ENCODE measurements around the gene ZNF621. TPM values are rescaled to one million over a fixed set of nuclear protein-coding genes. Genes with fewer than 3 reads are reported as not detected.
"Not testable (repeated sequence)": the region's sequence is repeated elsewhere in the genome, so short reads cannot be mapped to it uniquely, and the experiment has no call there.

Gene ZNF621
- total RNA-seq, 4 donors from 2014 or later = 6.5 to 35.7 (median 16.3) TPM

DNA sequence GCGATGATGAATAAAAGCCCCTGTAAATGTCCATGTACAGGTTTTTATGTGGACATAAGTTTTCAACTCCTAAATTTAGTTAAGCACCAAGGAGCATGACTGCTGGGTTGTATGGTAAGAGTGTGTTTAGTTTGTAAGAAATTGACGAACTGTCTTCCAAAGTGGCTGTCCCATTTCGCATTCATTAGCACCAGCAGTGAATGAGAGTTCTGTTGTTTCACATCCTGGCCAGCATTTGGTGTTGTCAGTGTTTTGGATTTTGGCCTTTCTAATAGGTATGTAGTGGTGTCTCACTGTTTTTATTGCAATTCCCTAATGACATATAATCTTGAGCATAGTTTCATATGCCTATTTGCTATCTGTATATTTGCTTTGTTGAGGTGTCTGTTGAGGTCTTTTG, 3.7 kb downstream of the ZNF621 start:
- Histone ChIP-seq H3K36me3 (no peaks in the 10 kb centered on the region), H3K9me3 (peaks cover 0 to 16% of the 10 kb centered on the region in 2 donors), H3K27me3 (no peaks in the 10 kb centered on the region), H3K27ac (no peak overlapping the region), H3K4me3 (no peak overlapping the region), H3K4me1 (no peaks in the 10 kb centered on the region)
- TF ChIP-seq, protein P1, sequence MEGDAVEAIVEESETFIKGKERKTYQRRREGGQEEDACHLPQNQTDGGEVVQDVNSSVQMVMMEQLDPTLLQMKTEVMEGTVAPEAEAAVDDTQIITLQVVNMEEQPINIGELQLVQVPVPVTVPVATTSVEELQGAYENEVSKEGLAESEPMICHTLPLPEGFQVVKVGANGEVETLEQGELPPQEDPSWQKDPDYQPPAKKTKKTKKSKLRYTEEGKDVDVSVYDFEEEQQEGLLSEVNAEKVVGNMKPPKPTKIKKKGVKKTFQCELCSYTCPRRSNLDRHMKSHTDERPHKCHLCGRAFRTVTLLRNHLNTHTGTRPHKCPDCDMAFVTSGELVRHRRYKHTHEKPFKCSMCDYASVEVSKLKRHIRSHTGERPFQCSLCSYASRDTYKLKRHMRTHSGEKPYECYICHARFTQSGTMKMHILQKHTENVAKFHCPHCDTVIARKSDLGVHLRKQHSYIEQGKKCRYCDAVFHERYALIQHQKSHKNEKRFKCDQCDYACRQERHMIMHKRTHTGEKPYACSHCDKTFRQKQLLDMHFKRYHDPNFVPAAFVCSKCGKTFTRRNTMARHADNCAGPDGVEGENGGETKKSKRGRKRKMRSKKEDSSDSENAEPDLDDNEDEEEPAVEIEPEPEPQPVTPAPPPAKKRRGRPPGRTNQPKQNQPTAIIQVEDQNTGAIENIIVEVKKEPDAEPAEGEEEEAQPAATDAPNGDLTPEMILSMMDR (IDR thresholded peaks at IDR 0.05) = no peak
- TF ChIP-seq POLR2A (IDR thresholded peaks at IDR 0.05) = no peak
- intact Hi-C loops (cut with DNase I; ENCODE audit: low total_unique reads) = no loop called here
- DNase-seq = no peak

DNA sequence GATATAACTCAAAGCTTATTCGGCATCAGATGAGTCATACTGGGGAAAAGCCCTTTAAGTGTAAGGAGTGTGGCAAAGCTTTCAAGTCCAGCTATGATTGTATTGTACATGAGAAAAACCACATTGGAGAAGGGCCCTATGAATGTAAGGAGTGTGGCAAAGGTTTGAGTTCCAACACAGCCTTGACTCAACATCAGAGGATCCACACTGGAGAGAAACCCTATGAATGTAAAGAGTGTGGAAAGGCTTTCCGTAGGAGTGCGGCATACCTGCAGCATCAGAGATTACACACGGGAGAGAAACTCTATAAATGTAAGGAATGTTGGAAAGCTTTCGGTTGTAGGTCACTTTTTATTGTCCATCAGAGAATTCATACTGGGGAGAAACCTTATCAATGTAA, 7.5 kb downstream of the ZNF621 start:
- Histone ChIP-seq H3K36me3 (no peaks in the 10 kb centered on the region), H3K9me3 (peaks cover 0 to 32% of the 10 kb centered on the region in 2 donors), H3K4me1 (no peaks in the 10 kb centered on the region), H3K27ac (no peak overlapping the region), H3K27me3 (no peaks in the 10 kb centered on the region), H3K4me3 (no peak overlapping the region)
- intact Hi-C loops (cut with DNase I; ENCODE audit: low total_unique reads) = no loop called here
- no peak for DNase-seq
- TF ChIP-seq, protein P1 (IDR thresholded peaks at IDR 0.05) = no peak
- no peak for TF ChIP-seq POLR2A (IDR thresholded peaks at IDR 0.05)

DNA sequence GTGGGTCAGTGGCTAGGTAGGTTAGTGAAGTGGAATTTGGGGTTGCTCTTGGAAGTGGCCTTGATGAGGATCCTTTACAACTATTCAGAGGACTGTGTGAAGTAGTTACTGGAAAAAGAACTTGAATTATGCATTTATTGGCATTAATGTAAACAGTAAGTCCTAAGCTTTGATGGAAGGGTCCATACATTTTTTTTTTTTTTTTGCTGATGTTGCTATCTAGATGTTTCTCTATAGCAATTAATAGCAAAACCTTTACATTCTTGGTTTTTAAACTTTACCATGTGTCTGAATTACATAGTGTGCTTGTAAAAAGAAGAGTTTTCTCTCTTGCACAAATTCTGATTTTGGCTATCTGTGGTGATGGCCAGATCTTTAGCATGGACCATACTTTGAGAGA, 9.5 kb downstream of the ZNF621 start:
- no peaks in the 10 kb centered on the region for H3K27me3 ChIP-seq
- no peaks in the 10 kb centered on the region for H3K36me3 ChIP-seq
- peaks cover 0 to 48% of the 10 kb centered on the region in 2 donors for H3K9me3 ChIP-seq
- intact Hi-C loops (cut with DNase I; ENCODE audit: low total_unique reads) = no loop called here
- H3K4me3 ChIP-seq = no peak overlapping the region
- DNase-seq = no peak
- TF ChIP-seq POLR2A (IDR thresholded peaks at IDR 0.05) = no peak
- H3K4me1 ChIP-seq = no peaks in the 10 kb centered on the region
- no peak overlapping the region for H3K27ac ChIP-seq

DNA sequence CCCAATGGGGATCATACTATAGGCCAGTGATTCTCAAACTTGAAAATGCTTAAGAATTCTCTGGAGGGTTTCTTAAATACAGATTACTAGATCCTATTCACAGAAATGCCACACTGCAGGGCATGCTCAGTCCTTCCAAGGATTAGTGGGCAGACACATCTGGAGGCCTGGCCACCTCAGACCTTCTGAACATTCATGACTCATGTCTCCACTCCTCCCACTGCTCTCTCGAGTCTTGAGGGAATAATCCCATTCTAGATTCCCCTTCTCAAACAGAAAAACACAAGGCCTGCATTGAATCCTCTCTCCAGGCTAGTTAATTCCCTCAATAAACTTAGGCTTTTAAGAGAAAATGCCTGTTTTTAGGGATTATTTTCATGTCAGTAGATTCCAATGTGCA, 22.1 kb downstream of the ZNF621 start:
- H3K4me1 ChIP-seq = no peaks in the 10 kb centered on the region
- TF ChIP-seq, protein P1 (IDR thresholded peaks at IDR 0.05) = no peak
- no peak for TF ChIP-seq POLR2A (IDR thresholded peaks at IDR 0.05)
- intact Hi-C loops (cut with DNase I; ENCODE audit: low total_unique reads) = no loop called here

DNA sequence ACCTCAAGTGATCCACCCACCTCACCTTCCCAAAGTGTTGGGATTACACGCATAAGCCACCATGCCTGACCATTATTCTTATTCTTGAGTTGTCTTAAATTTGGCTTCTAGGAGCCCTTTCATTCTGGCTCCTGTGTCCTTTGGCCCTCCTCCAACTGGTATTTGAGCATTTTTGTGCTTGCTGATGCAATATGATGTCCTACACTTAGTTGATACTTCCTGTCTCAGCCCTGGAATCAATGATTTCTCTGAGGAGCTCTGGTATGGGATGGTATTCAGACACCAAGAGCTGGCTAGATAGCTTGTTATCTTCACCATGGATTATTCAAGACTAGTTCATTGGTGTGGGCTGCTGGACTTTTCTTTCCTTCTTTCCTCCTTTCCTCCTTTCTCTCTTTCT, 25.4 kb downstream of the ZNF621 start:
- Histone ChIP-seq H3K4me1 (no peaks in the 10 kb centered on the region), H3K27ac (no peak overlapping the region), H3K36me3 (no peaks in the 10 kb centered on the region), H3K4me3 (no peak overlapping the region), H3K27me3 (no peaks in the 10 kb centered on the region), H3K9me3 (no peaks in the 10 kb centered on the region)
- DNase-seq = no peak
- intact Hi-C loops (cut with DNase I; ENCODE audit: low total_unique reads) = no loop called here
- TF ChIP-seq POLR2A (IDR thresholded peaks at IDR 0.05) = no peak
- TF ChIP-seq, protein P1 (IDR thresholded peaks at IDR 0.05) = no peak

More for the DNA sequence above, 22.1 kb downstream of the ZNF621 start:
- Histone ChIP-seq H3K27me3 (no peaks in the 10 kb centered on the region), H3K9me3 (no peaks in the 10 kb centered on the region), H3K36me3 (no peaks in the 10 kb centered on the region), H3K27ac (no peak overlapping the region), H3K4me3 (no peak overlapping the region)
- DNase-seq = no peak

DNA sequence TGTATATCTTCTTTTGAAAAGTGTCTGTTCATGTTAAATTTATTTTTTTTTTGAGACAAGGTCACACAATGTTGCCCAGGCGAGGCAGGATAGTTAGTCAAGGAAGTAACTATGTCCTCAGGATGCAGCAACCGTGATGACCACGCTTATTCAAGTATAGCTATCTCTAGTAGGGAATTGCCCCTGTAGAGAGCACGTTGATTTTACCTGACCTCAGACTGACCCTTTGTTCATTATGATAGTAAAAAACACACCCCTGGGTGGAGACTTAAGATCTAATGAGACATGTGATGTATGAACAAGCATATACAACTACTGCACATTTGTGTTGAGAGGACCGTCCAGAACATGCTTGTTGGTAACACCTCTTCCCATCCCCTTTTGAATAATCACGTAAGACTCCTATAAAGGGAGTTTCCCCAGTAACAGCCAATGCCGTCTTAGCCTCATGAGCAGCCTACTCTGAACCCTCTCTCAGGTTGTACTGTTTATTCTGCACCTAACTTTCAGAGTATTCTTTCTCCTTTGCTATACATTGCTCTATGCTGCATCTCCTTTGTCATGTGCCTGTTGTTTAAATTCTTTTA, 32.9 kb downstream of the ZNF621 start:
- no peaks in the 10 kb centered on the region for H3K27me3 ChIP-seq
- TF ChIP-seq, protein P1 (IDR thresholded peaks at IDR 0.05) = no peak
- no peak for TF ChIP-seq POLR2A (IDR thresholded peaks at IDR 0.05)
- H3K4me3 ChIP-seq = no peak overlapping the region
- H3K9me3 ChIP-seq = no peaks in the 10 kb centered on the region
- intact Hi-C loops (cut with DNase I; ENCODE audit: low total_unique reads) = no loop called here
- no peaks in the 10 kb centered on the region for H3K4me1 ChIP-seq
- H3K27ac ChIP-seq = no peak overlapping the region
- H3K36me3 ChIP-seq = no peaks in the 10 kb centered on the region
- DNase-seq = no peak

DNA sequence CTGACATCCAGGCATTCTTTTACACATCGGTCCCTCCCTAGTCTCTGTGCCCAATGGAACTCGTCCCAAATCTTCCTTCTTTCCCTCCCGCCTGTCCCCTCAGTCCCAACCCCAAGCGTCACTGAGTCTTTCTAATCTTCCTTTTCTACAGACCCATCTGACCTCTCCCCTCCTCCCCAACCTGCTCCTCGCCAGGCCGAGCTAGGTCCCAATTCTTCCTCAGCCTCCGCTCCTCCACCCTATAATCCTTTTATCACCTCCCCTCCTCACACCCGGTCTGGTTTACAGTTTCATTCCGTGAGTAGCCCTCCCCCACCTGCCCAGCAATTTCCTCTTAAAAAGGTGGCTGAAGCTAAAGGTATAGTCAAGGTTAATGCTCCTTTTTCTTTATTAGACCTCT, 37.7 kb downstream of the ZNF621 start:
- H3K27ac ChIP-seq; H3K9me3 ChIP-seq; H3K27me3 ChIP-seq; H3K4me1 ChIP-seq; H3K36me3 ChIP-seq; intact Hi-C loops (cut with DNase I; ENCODE audit: low total_unique reads); DNase-seq; H3K4me3 ChIP-seq: not testable (repeated sequence)

DNA sequence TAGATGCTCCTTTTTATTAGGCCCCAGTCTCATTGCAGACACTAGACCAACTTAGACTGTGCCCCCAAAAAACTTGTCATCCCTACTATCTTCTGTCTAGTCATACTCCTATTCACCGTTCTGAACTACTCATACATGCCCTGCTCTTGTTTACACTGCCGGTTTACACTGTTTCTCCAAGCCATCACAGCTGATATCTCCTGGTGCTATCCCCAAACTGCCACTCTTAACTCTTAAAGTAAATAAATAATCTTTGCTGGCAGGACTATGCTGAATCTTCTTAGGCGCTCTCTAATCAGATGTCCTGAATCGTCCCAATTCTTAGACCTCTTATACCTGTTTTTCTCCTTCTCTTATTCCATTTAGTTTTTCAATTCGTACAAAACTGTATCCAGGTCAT, 40.9 kb downstream of the ZNF621 start:
- intact Hi-C loops (cut with DNase I; ENCODE audit: low total_unique reads); H3K9me3 ChIP-seq; H3K27me3 ChIP-seq: not testable (repeated sequence)

More for the DNA sequence above, 40.9 kb downstream of the ZNF621 start:
- not testable (repeated sequence) for H3K4me1 ChIP-seq, DNase-seq, H3K4me3 ChIP-seq, H3K36me3 ChIP-seq, H3K27ac ChIP-seq

Measured in uterus (tissue), 4 donors.